Hepatocyte (in vitro differentiated cells): ENCODE data around the gene DSCAM.

Experiments used
- EZH2phosphoT487 ChIP-seq: fragments of 200-600 bp; sonication (generic); IDR thresholded peaks from one replicate; pipeline ENCODE4 v1.6.1; 2018; ENCODE audit warnings: antibody characterized with exemption, mild to moderate bottlenecking, low read depth, moderate library complexity; ENCODE audit not compliant: unreplicated experiment, severe bottlenecking
- TF ChIP-seq, protein P1 (sequence below): fragments of 200-600 bp; sonication (generic); IDR thresholded peaks from 2 replicates; pipeline ENCODE4 v1.5.1; 2016; ENCODE audit warnings: antibody characterized with exemption, mild to moderate bottlenecking; ENCODE audit not compliant: poor library complexity

DNA sequence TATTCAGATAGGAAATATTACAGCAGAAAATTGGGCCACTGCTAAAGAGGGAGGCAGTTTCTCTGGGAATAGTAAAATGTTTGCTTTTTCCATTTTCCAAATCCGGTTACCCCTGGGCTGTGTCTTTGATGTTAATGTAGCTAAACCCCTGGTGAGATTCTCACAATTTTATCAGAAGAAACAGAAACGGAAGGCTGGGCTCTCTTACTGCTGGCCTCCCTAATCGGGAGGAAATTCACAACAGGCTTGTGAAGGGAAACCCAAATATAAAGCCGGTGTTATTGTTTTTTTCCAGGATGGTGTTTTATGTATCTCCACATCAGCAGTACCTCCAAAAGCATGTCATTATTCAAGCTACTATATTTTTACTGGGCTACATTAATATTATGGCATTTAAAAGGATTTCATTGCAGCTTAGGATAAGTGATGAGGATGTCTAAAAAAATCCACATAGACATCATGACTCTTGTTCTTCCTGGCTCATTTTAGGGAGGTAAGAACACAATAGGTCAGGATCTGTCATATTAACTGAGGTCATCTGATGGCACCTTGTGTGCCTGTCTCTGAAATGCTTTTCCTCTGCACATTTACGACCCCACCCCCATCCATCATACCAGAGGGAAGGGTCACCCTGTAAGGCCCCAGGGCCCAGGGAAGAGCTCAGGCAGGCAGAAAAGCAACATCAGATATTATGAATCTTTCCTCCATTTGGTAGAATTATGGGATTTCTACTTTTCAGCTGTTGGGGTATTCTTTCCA is 158.7 kb downstream of the DSCAM start:
- TF ChIP-seq, protein P1, sequence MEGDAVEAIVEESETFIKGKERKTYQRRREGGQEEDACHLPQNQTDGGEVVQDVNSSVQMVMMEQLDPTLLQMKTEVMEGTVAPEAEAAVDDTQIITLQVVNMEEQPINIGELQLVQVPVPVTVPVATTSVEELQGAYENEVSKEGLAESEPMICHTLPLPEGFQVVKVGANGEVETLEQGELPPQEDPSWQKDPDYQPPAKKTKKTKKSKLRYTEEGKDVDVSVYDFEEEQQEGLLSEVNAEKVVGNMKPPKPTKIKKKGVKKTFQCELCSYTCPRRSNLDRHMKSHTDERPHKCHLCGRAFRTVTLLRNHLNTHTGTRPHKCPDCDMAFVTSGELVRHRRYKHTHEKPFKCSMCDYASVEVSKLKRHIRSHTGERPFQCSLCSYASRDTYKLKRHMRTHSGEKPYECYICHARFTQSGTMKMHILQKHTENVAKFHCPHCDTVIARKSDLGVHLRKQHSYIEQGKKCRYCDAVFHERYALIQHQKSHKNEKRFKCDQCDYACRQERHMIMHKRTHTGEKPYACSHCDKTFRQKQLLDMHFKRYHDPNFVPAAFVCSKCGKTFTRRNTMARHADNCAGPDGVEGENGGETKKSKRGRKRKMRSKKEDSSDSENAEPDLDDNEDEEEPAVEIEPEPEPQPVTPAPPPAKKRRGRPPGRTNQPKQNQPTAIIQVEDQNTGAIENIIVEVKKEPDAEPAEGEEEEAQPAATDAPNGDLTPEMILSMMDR, result no peak
- TF ChIP-seq EZH2phosphoT487, result no peak
